GM23338 (cell line): ENCODE measurements around the gene GRM8. TPM values are rescaled to one million over a fixed set of nuclear protein-coding genes. Genes with fewer than 3 reads are reported as not detected.

Source experiments
- ATAC-seq: fragments of 200-7000 bp; cut with Tn5 transposase; 3 replicates; pipeline ENCODE4 v1.9.1; 2020
- DNase-seq: peaks from one replicate; pipeline ENCODE4 v3.0.0-alpha.2; 2015; ENCODE audit warnings: low spot score
- H2AFZ ChIP-seq: fragments of 200-600 bp; sonication (generic); 2 replicates; pipeline ENCODE4 v1.8.0; 2016; ENCODE audit warnings: antibody characterized with exemption, mild to moderate bottlenecking, moderate library complexity
- H3F3A ChIP-seq: fragments of 200-600 bp; sonication (generic); replicated peaks from 2 replicates; pipeline ENCODE4 v1.8.0; 2017; ENCODE audit warnings: antibody characterized with exemption, mixed run types, low read depth
- H3K27ac ChIP-seq: fragments of 200-600 bp; sonication (generic); 2 replicates; pipeline ENCODE4 v1.6.1; 2016; ENCODE audit warnings: low read depth
- H3K27me3 ChIP-seq: fragments of 200-600 bp; sonication (generic); 2 replicates; pipeline ENCODE4 v1.8.0; 2016; ENCODE audit warnings: mild to moderate bottlenecking, mixed run types, moderate library complexity; ENCODE audit not compliant: insufficient read depth
- H3K36me3 ChIP-seq: fragments of 200-600 bp; sonication (generic); 2 replicates; pipeline ENCODE4 v1.8.0; 2016; ENCODE audit warnings: mild to moderate bottlenecking; ENCODE audit not compliant: insufficient read depth
- H3K4me1 ChIP-seq: fragments of 200-600 bp; sonication (generic); 2 replicates; pipeline ENCODE4 v1.8.0; 2016; ENCODE audit warnings: mild to moderate bottlenecking, moderate library complexity; ENCODE audit not compliant: insufficient read depth
- H3K4me2 ChIP-seq: fragments of 200-600 bp; sonication (generic); 2 replicates; pipeline ENCODE4 v1.7.1; 2017; ENCODE audit warnings: mixed run types
- H3K4me3 ChIP-seq: fragments of 200-600 bp; sonication (generic); 2 replicates; pipeline ENCODE4 v1.6.1; 2016; ENCODE audit warnings: mixed run types
- H3K79me2 ChIP-seq: fragments of 200-600 bp; sonication (generic); replicated peaks from 2 replicates; pipeline ENCODE4 v1.8.0; 2017; ENCODE audit warnings: mild to moderate bottlenecking; ENCODE audit not compliant: insufficient read depth
- H3K9me2 ChIP-seq: fragments of 200-600 bp; sonication (generic); 2 replicates; pipeline ENCODE4 v1.8.0; 2017; ENCODE audit not compliant: insufficient read depth
- H4K20me1 ChIP-seq: fragments of 200-600 bp; sonication (generic); replicated peaks from 2 replicates; pipeline ENCODE4 v1.8.0; 2017; ENCODE audit warnings: mild to moderate bottlenecking; ENCODE audit not compliant: insufficient read depth
- H3K27ac Mint-ChIP-seq: 2 replicates; pipeline ENCODE4 v1.8.0; 2020; ENCODE audit warnings: inconsistent platforms, mild to moderate bottlenecking, moderate library complexity, mixed read lengths
- H3K27me3 Mint-ChIP-seq: 3 replicates; pipeline ENCODE4 v1.8.0; 2022; ENCODE audit warnings: low read depth, mild to moderate bottlenecking, moderate library complexity, mixed read lengths, inconsistent platforms; ENCODE audit not compliant: insufficient read depth, poor library complexity
- H3K36me3 Mint-ChIP-seq: 3 replicates; pipeline ENCODE4 v1.8.0; 2021; ENCODE audit warnings: low read depth, mild to moderate bottlenecking, inconsistent platforms, moderate library complexity, mixed read lengths
- H3K4me1 Mint-ChIP-seq: 3 replicates; pipeline ENCODE4 v1.8.0; 2020; ENCODE audit warnings: mild to moderate bottlenecking, inconsistent platforms, mixed read lengths
- H3K4me3 Mint-ChIP-seq: 3 replicates; pipeline ENCODE4 v1.8.0; 2021; ENCODE audit warnings: moderate library complexity, mild to moderate bottlenecking, inconsistent platforms, mixed read lengths
- H3K9me3 Mint-ChIP-seq: 3 replicates; pipeline ENCODE4 v1.8.0; 2020; ENCODE audit warnings: moderate library complexity, mild to moderate bottlenecking, inconsistent platforms, mixed read lengths
- CREB1 ChIP-seq: fragments of 250-450 bp; sonication (Bioruptor Pico); IDR thresholded peaks from 2 replicates; pipeline ENCODE4 v1.5.0; 2020; ENCODE audit warnings: low read depth, mild to moderate bottlenecking, moderate library complexity
- ETS1 ChIP-seq: IDR thresholded peaks from 2 replicates; pipeline ENCODE4 v1.6.1; 2016; ENCODE audit warnings: antibody characterized with exemption
- EZH2 ChIP-seq: fragments of 200-600 bp; sonication (generic); IDR thresholded peaks from one replicate; pipeline ENCODE4 v1.8.0; 2017; ENCODE audit warnings: antibody characterized with exemption, mild to moderate bottlenecking, low read depth; ENCODE audit not compliant: unreplicated experiment
- JUNB ChIP-seq: IDR thresholded peaks from one replicate; pipeline ENCODE4 v1.6.1; 2016; ENCODE audit warnings: antibody characterized with exemption; ENCODE audit not compliant: unreplicated experiment
- NANOG ChIP-seq: IDR thresholded peaks from 2 replicates; pipeline ENCODE4 v1.6.1; 2016; ENCODE audit warnings: antibody characterized with exemption, borderline replicate concordance
- STAT1 ChIP-seq: IDR thresholded peaks from one replicate; pipeline ENCODE4 v1.6.1; 2016; ENCODE audit warnings: antibody characterized with exemption; ENCODE audit not compliant: unreplicated experiment
- ZNF114 ChIP-seq: fragments of 250-450 bp; sonication (Bioruptor Pico); IDR thresholded peaks from 2 replicates; pipeline ENCODE4 v1.5.0; 2020; ENCODE audit warnings: mild to moderate bottlenecking, moderate library complexity
- ZNF331 ChIP-seq: fragments of 250-450 bp; sonication (Bioruptor Pico); IDR thresholded peaks from 2 replicates; pipeline ENCODE4 v1.5.0; 2020; ENCODE audit warnings: low read depth, mild to moderate bottlenecking, moderate library complexity
- polyA plus RNA-seq: library from polyadenylated mRNA; unstranded; fragments of >200 nt; fragmentation: Nextera tagmentation; extraction: Ambion mirVana; gene quantifications from 2 replicates; pipeline ENCODE4 v1.2.1, GENCODE V29; 2016
- total RNA-seq: library from RNA; depleted of rRNA; stranded (reverse); fragments of >200 nt; shearing (Covaris generic); gene quantifications from 2 replicates; pipeline ENCODE4 v1.2.3, GENCODE V29; 2014
- TF ChIP-seq, protein P1 (sequence below): IDR thresholded peaks from one replicate; pipeline ENCODE4 v1.6.1; 2018; ENCODE audit warnings: antibody characterized with exemption; ENCODE audit not compliant: unreplicated experiment

GRM8 gene
- total and polyA plus RNA-seq, 2 experiments from 2014 or later = 1.9 to 6.6 TPM

DNA sequence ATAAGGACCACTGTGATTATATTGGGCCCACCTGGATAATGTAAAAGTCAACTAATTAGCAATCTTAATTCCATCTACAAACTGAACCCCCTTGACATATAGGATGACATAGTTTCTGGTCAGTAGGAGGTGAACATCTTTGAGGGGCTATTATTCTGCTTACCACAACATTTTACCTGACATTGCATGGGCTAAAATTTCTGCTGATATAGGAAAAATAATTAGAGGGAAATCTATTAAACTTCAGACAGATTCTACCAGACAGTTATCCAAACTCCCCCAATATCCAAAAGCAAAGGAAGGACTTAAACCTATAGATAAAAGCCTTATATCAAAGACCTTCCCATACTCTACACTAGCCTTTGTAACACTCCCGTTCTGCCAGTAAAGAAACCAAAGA, 443.6 kb downstream of the GRM8 start:
- peaks cover 4% of the 10 kb centered on the region for H3K27me3 Mint-ChIP-seq
- DNase-seq (no peak), ATAC-seq (no peak)
- no peaks in the 10 kb centered on the region for H4K20me1 ChIP-seq
- H3K79me2 ChIP-seq = no peaks in the 10 kb centered on the region
- no peak overlapping the region for H3K27ac Mint-ChIP-seq
- H2AFZ ChIP-seq = no peak overlapping the region
- no peaks in the 10 kb centered on the region for H3K36me3 ChIP-seq
- TF ChIP-seq ETS1 (no peak), ZNF331 (CRISPR knock-in tag) (no peak)
- TF ChIP-seq, protein P1, sequence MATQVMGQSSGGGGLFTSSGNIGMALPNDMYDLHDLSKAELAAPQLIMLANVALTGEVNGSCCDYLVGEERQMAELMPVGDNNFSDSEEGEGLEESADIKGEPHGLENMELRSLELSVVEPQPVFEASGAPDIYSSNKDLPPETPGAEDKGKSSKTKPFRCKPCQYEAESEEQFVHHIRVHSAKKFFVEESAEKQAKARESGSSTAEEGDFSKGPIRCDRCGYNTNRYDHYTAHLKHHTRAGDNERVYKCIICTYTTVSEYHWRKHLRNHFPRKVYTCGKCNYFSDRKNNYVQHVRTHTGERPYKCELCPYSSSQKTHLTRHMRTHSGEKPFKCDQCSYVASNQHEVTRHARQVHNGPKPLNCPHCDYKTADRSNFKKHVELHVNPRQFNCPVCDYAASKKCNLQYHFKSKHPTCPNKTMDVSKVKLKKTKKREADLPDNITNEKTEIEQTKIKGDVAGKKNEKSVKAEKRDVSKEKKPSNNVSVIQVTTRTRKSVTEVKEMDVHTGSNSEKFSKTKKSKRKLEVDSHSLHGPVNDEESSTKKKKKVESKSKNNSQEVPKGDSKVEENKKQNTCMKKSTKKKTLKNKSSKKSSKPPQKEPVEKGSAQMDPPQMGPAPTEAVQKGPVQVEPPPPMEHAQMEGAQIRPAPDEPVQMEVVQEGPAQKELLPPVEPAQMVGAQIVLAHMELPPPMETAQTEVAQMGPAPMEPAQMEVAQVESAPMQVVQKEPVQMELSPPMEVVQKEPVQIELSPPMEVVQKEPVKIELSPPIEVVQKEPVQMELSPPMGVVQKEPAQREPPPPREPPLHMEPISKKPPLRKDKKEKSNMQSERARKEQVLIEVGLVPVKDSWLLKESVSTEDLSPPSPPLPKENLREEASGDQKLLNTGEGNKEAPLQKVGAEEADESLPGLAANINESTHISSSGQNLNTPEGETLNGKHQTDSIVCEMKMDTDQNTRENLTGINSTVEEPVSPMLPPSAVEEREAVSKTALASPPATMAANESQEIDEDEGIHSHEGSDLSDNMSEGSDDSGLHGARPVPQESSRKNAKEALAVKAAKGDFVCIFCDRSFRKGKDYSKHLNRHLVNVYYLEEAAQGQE = no peak
- H3K4me1 Mint-ChIP-seq = peaks cover 11% of the 10 kb centered on the region
- H3F3A ChIP-seq = no peaks in the 10 kb centered on the region
- no peaks in the 10 kb centered on the region for H3K27me3 ChIP-seq
- H3K4me1 ChIP-seq = no peaks in the 10 kb centered on the region
- H3K27ac ChIP-seq = no peak overlapping the region
- H3K4me2 ChIP-seq = no peak overlapping the region
- no peaks in the 10 kb centered on the region for H3K9me2 ChIP-seq
- no peak overlapping the region for H3K4me3 Mint-ChIP-seq
- no peaks in the 10 kb centered on the region for H3K36me3 Mint-ChIP-seq
- H3K4me3 ChIP-seq = no peak overlapping the region
- peaks cover 6% of the 10 kb centered on the region; the same call in 2 of the 3 replicates for H3K9me3 Mint-ChIP-seq

DNA sequence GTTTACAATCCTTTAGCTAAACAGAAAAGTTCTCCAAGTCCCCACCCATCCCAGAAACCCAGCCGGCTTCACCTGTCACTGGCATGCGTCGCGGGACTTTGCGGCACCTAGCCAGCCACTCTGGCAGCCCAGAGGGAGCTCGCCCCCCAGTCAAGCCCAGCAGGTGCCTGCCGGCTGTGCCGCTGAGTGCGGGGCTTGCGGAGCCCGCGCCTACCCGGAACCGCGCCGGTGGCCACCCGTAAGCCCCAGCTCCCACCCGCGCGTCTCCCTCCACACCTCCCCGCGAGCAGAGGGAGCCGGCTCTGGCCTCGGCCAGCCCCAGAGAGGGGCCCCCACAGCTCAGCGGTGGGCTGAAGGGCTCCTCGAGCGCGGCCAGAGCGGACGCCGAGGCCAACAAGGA, 446.1 kb downstream of the GRM8 start:
- no peak for DNase-seq
- Histone ChIP-seq H3K4me1 (no peaks in the 10 kb centered on the region), H3K36me3 (no peaks in the 10 kb centered on the region), H3K4me3 (no peak overlapping the region), H3K27ac (no peak overlapping the region), H3K79me2 (no peaks in the 10 kb centered on the region), H4K20me1 (no peaks in the 10 kb centered on the region), H3K4me2 (no peak overlapping the region), H3K9me2 (no peaks in the 10 kb centered on the region), H3K27me3 (no peaks in the 10 kb centered on the region), H2AFZ (no peak overlapping the region), H3F3A (no peaks in the 10 kb centered on the region)
- peaks cover 4% of the 10 kb centered on the region for H3K27me3 Mint-ChIP-seq
- H3K4me3 Mint-ChIP-seq = no peak overlapping the region
- no peak overlapping the region for H3K27ac Mint-ChIP-seq
- ATAC-seq = no peak
- H3K36me3 Mint-ChIP-seq = no peaks in the 10 kb centered on the region
- peaks cover 6% of the 10 kb centered on the region; the same call in 2 of the 3 replicates for H3K9me3 Mint-ChIP-seq
- peaks cover 11% of the 10 kb centered on the region for H3K4me1 Mint-ChIP-seq
- no peak for TF ChIP-seq ZNF114 (CRISPR knock-in tag)
- no peak for TF ChIP-seq JUNB
- TF ChIP-seq EZH2 = no peak
- no peak for TF ChIP-seq NANOG
- no peak for TF ChIP-seq ETS1
- TF ChIP-seq ZNF331 (CRISPR knock-in tag) = no peak
- TF ChIP-seq CREB1 (CRISPR knock-in tag) = no peak
- TF ChIP-seq, protein P1 = no peak
- no peak for TF ChIP-seq STAT1
